ENCODE data around the gene RUNDC1. TPM values are rescaled to one million over a fixed set of nuclear protein-coding genes. Genes with fewer than 3 reads are reported as not detected.
"Not testable (repeated sequence)": the region's sequence is repeated elsewhere in the genome, so short reads cannot be mapped to it uniquely, and the experiment has no call there.

RUNDC1 gene
- total and polyA plus RNA-seq, 2 donors from 2014 or later = 10.1 to 19.5 TPM

- Histone ChIP-seq H3K27ac (ENCODE audit: low read depth in 2 of 2, low read length in 2 of 2) (peak within 1 kb of the TSS; percentile 71 to 85), H3K9me3 (ENCODE audit: control insufficient read depth in 2 of 3, insufficient read depth in 1 of 3, low read length in 3 of 3) (no peaks in the 10 kb centered on the region), H3K4me3 (ENCODE audit: low read length in 3 of 3) (peak within 1 kb of the TSS; percentile 73 to 96 (median 79)), H3K9ac (ENCODE audit: low read length in 3 of 3) (peak within 1 kb of the TSS; percentile 70 to 96 (median 94)), H3K27me3 (ENCODE audit: control insufficient read depth, insufficient read depth, low read length) (no peaks in the 10 kb centered on the region), H3K4me1 (ENCODE audit: control insufficient read depth in 2 of 3, insufficient read depth in 2 of 3, low read depth in 1 of 3, low read length in 3 of 3) (peaks cover 6 to 12% (median 12%) of the 10 kb centered on the region in 3 donors), H3K36me3 (ENCODE audit: control insufficient read depth in 2 of 3, insufficient read depth in 3 of 3, low read length in 3 of 3) (peaks cover 6 to 34% (median 9%) of the 10 kb centered on the region in 3 donors)
- peak; percentile 91 for TF ChIP-seq CTCF (IDR thresholded peaks at IDR 0.05; ENCODE audit: borderline replicate concordance, extremely low read depth, insufficient read depth)
- intact Hi-C loops (cut with DNase I) = no loop called here
- peak; percentile 99 to 100 (median 99) for DNase-seq
- peak; percentile 98 for FAIRE-seq
Observed at GRCh38 chr17:42997984-42998938, 17.9 kb downstream of the RUNDC1 start, which contains the start of gene RPL27. Gene RPL27, plus strand, starts transcription at chr17:42998419. Its CDS starts 332 bp downstream, at chr17:42998751.

GRCh38 chr17:42999003-42999525 is 18.7 kb downstream of the RUNDC1 start:
- peaks cover 6 to 12% (median 12%) of the 10 kb centered on the region in 3 donors for H3K4me1 ChIP-seq (ENCODE audit: control insufficient read depth in 2 of 3, insufficient read depth in 2 of 3, low read depth in 1 of 3, low read length in 3 of 3)
- DNase-seq (no peak), FAIRE-seq (no peak)
- TF ChIP-seq CTCF (IDR thresholded peaks at IDR 0.05; ENCODE audit: borderline replicate concordance, extremely low read depth, insufficient read depth) = no peak
- peak overlapping the region; percentile 73 to 96 (median 79) for H3K4me3 ChIP-seq (ENCODE audit: low read length in 3 of 3)
- no peaks in the 10 kb centered on the region for H3K9me3 ChIP-seq (ENCODE audit: control insufficient read depth in 2 of 3, insufficient read depth in 1 of 3, low read length in 3 of 3)
- H3K9ac ChIP-seq (ENCODE audit: low read length in 3 of 3) = peak overlapping the region; percentile 70 to 96 (median 94)
- peak overlapping the region; percentile 71 to 85 for H3K27ac ChIP-seq (ENCODE audit: low read depth in 2 of 2, low read length in 2 of 2)
- intact Hi-C loops (cut with DNase I) = no loop called here
- H3K36me3 ChIP-seq (ENCODE audit: control insufficient read depth in 2 of 3, insufficient read depth in 3 of 3, low read length in 3 of 3) = peaks cover 12 to 34% (median 12%) of the 10 kb centered on the region in 3 donors
- no peaks in the 10 kb centered on the region for H3K27me3 ChIP-seq (ENCODE audit: control insufficient read depth, insufficient read depth, low read length)

GRCh38 chr17:43000894-43001293 is 20.5 kb downstream of the RUNDC1 start:
- peaks cover 6 to 12% (median 12%) of the 10 kb centered on the region in 3 donors for H3K4me1 ChIP-seq (ENCODE audit: control insufficient read depth in 2 of 3, insufficient read depth in 2 of 3, low read depth in 1 of 3, low read length in 3 of 3)
- FAIRE-seq; intact Hi-C loops (cut with DNase I); DNase-seq; H3K27ac ChIP-seq (ENCODE audit: low read depth in 2 of 2, low read length in 2 of 2); H3K9me3 ChIP-seq (ENCODE audit: control insufficient read depth in 2 of 3, insufficient read depth in 1 of 3, low read length in 3 of 3); H3K9ac ChIP-seq (ENCODE audit: low read length in 3 of 3); H3K4me3 ChIP-seq (ENCODE audit: low read length in 3 of 3); H3K27me3 ChIP-seq (ENCODE audit: control insufficient read depth, insufficient read depth, low read length): not testable (repeated sequence)
- H3K36me3 ChIP-seq (ENCODE audit: control insufficient read depth in 2 of 3, insufficient read depth in 3 of 3, low read length in 3 of 3) = peaks cover 12 to 30% (median 12%) of the 10 kb centered on the region in 3 donors
